HepG2 (cell line): ENCODE results near the gene SMTN. TPM values are rescaled to one million over a fixed set of nuclear protein-coding genes. Genes with fewer than 3 reads are reported as not detected.
"Not testable (repeated sequence)": the region's sequence is repeated elsewhere in the genome, so short reads cannot be mapped to it uniquely, and the experiment has no call there.

Experiments used
- ATAC-seq: fragments of 200-7000 bp; cut with Tn5 transposase; 3 replicates; pipeline ENCODE4 v1.9.1; 2020; ENCODE audit warnings: mild to moderate bottlenecking, moderate library complexity
- BruUV-seq: library from RNA; stranded (reverse); fragments of 400-500 nt; replicated peaks from 2 replicates; lab custom pipeline; 2021; lab: Mats Ljungman, UMichigan
- CTCF ChIA-PET: fragments of 300-600 bp; formaldehyde crosslinking; extraction: SDS; loops from one replicate; lab custom pipeline; 2021; ENCODE audit warnings: low total read pairs, inconsistent platforms, low intra/inter-chr PET ratio; lab: Yijun Ruan, JAX
- POLR2A ChIA-PET: fragments of 350-600 bp; sonication (Branson Sonifier 250); formaldehyde crosslinking; loops from one replicate; lab custom pipeline; 2020; ENCODE audit warnings: antibody characterized with exemption, inconsistent platforms; lab: Yijun Ruan, JAX
- DNase-seq: peaks from one replicate; pipeline ENCODE4 v3.0.0-alpha.2; 2015; ENCODE audit warnings: low spot score
- FAIRE-seq: peaks from 3 replicates; lab custom pipeline; 2011; peaks lifted over from hg19 to GRCh38; lab: Jason Lieb, UNC
- H2AFZ ChIP-seq: one replicate; pipeline ENCODE4 v1.6.1; 2011; ENCODE audit warnings: low read length, inconsistent platforms
- H3K27ac ChIP-seq: fragments of 300-600 bp; 3 replicates; pipeline ENCODE4 v1.8.0; 2011; ENCODE audit warnings: mixed run types, mild to moderate bottlenecking, mixed read lengths, low read length, inconsistent platforms; ENCODE audit not compliant: insufficient read depth; ENCODE audit errors: extremely low read length
- H3K27me3 ChIP-seq, 2 experiments: fragments of 200-600 bp in 1 of 2; 2 replicates in 1 of 2; 3 replicates in 1 of 2; pipeline versions ENCODE4 v1.6.0 to v1.8.0; 2011; ENCODE audit warnings: low read length in 2 of 2, mild to moderate bottlenecking in 2 of 2, moderate library complexity in 2 of 2, inconsistent platforms in 1 of 2; ENCODE audit not compliant: insufficient read depth in 2 of 2, control insufficient read depth in 1 of 2
- H3K36me3 ChIP-seq, 2 experiments: fragments of 200-600 bp in 1 of 2; replicated peaks in 1 of 2; 2 replicates in 1 of 2; 3 replicates in 1 of 2; pipeline versions ENCODE4 v1.5.1 to v1.8.0; 2011; ENCODE audit warnings: low read length in 2 of 2, inconsistent platforms in 1 of 2; ENCODE audit not compliant: insufficient read depth in 2 of 2, control insufficient read depth in 1 of 2
- H3K4me1 ChIP-seq: 2 replicates; pipeline ENCODE4 v1.5.1; 2012; ENCODE audit warnings: low read length, inconsistent platforms; ENCODE audit not compliant: insufficient read depth
- H3K4me2 ChIP-seq: 2 replicates; pipeline ENCODE4 v1.6.0; 2011; ENCODE audit warnings: low read depth, low read length, inconsistent platforms
- H3K4me3 ChIP-seq, 3 experiments: fragments of 200-600 bp in 1 of 3; sonication (generic), shearing (Covaris generic) in 1 of 3; replicated peaks in 1 of 3; 2 replicates each; pipeline ENCODE4 v1.5.1; 2011 to 2016; ENCODE audit warnings: low read length in 3 of 3, inconsistent platforms in 2 of 3, low read depth in 2 of 3, mild to moderate bottlenecking in 2 of 3, control low read depth in 1 of 3, mixed read lengths in 1 of 3; ENCODE audit not compliant: insufficient read depth in 1 of 3
- H3K79me2 ChIP-seq: one replicate; pipeline ENCODE4 v1.6.1; 2011; ENCODE audit warnings: low read length, inconsistent platforms; ENCODE audit not compliant: insufficient read depth
- H3K9ac ChIP-seq: 2 replicates; pipeline ENCODE4 v1.6.0; 2011; ENCODE audit warnings: mild to moderate bottlenecking, low read depth, low read length, inconsistent platforms; ENCODE audit not compliant: insufficient read depth
- H3K9me3 ChIP-seq: 2 replicates; pipeline ENCODE4 v1.5.1; 2012; ENCODE audit warnings: mild to moderate bottlenecking, low read length
- H4K20me1 ChIP-seq: 2 replicates; pipeline ENCODE4 v1.6.0; 2011; ENCODE audit warnings: inconsistent platforms, mild to moderate bottlenecking, low read length, moderate library complexity; ENCODE audit not compliant: insufficient read depth
- DNMT1 ChIP-seq: sonication (generic); formaldehyde crosslinking; IDR thresholded peaks from 2 replicates; pipeline ENCODE4 v1.5.1; 2020; ENCODE audit warnings: mild to moderate bottlenecking, missing genetic modification reagents
- E2F1 ChIP-seq: sonication (generic); formaldehyde crosslinking; IDR thresholded peaks from 2 replicates; pipeline ENCODE4 v1.5.0; 2020; ENCODE audit warnings: missing genetic modification reagents
- HIC2 ChIP-seq: sonication (generic); formaldehyde crosslinking; IDR thresholded peaks from 2 replicates; pipeline ENCODE4 v1.9.0; 2022; ENCODE audit warnings: low read depth, missing genetic modification reagents
- PHF20 ChIP-seq: sonication (generic); formaldehyde crosslinking; IDR thresholded peaks from 2 replicates; pipeline ENCODE4 v1.5.0; 2020; ENCODE audit warnings: mild to moderate bottlenecking, missing genetic modification reagents
- WGBS: methylation state at CpG from one replicate; pipeline ENCODE4 v1.1.6; 2017; ENCODE audit warnings: low lambda C conversion rate; 5-methylcytosine and 5-hydroxymethylcytosine counted together
- in situ Hi-C: cut with HindIII; loops from 2 replicates; pipeline ENCODE4 v1.10.0; 2017; ENCODE audit warnings: low pct_unique_long_range_greater_than_20kb; ENCODE audit not compliant: extremely low pct_ligation_motif_present
- intact Hi-C: fragments of 100-400 bp; cut with micrococcal nuclease; formaldehyde crosslinking; loops from one replicate; pipeline ENCODE4 v1.10.0; 2022; ENCODE audit not compliant: unreplicated experiment
- polyA plus RNA-seq, 8 experiments: library from polyadenylated mRNA; depleted of rRNA in 3 of 8; stranded (reverse) in 7 of 8; unstranded in 1 of 8; fragments of >200 nt; fragmentation: Illumina TruSeq in 4 of 8; extraction: Trizol in 4 of 8; gene quantifications; 2 replicates each; pipeline versions ENCODE4 v1.2.1 to v1.2.3, GENCODE V29; 2011 to 2016; ENCODE audit warnings: low read depth in 4 of 8, missing spikeins in 1 of 8, mixed read lengths in 1 of 8; ENCODE audit not compliant: insufficient read depth in 1 of 8
- total RNA-seq, 5 experiments: library from RNA; depleted of rRNA; stranded (reverse); fragments of >200 nt; fragmentation: Illumina TruSeq; extraction: Trizol; gene quantifications; 2 replicates each; pipeline ENCODE4 v1.2.3, GENCODE V29; 2016; ENCODE audit warnings: low read depth in 1 of 5
- TF ChIP-seq, protein P1 (sequence below): sonication (generic); formaldehyde crosslinking; conservative IDR thresholded peaks from 2 replicates; pipeline ENCODE4 v1.4.0; 2020; ENCODE audit warnings: missing genetic modification reagents
- TF ChIP-seq, protein P2 (sequence below): sonication (generic); formaldehyde crosslinking; IDR thresholded peaks from 2 replicates; pipeline ENCODE4 v1.5.0; 2020; ENCODE audit warnings: missing genetic modification reagents

The SMTN gene
- total and polyA plus RNA-seq, 2 of the 13 experiments (the other 11 are each of a cell fraction or from before 2014, with no cell fraction given): 14.7 to 26.1 TPM

GRCh38 chr22:31095637-31096249, 14.6 kb downstream of the SMTN start (continued):
- TF ChIP-seq E2F1 (CRISPR knock-in tag) (no peak), DNMT1 (CRISPR knock-in tag) (no peak)
- TF ChIP-seq, protein P1, sequence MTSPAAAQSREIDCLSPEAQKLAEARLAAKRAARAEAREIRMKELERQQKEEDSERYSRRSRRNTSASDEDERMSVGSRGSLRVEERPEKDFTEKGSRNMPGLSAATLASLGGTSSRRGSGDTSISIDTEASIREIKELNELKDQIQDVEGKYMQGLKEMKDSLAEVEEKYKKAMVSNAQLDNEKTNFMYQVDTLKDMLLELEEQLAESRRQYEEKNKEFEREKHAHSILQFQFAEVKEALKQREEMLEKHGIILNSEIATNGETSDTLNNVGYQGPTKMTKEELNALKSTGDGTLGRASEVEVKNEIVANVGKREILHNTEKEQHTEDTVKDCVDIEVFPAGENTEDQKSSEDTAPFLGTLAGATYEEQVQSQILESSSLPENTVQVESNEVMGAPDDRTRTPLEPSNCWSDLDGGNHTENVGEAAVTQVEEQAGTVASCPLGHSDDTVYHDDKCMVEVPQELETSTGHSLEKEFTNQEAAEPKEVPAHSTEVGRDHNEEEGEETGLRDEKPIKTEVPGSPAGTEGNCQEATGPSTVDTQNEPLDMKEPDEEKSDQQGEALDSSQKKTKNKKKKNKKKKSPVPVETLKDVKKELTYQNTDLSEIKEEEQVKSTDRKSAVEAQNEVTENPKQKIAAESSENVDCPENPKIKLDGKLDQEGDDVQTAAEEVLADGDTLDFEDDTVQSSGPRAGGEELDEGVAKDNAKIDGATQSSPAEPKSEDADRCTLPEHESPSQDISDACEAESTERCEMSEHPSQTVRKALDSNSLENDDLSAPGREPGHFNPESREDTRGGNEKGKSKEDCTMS (CRISPR knock-in tag): no peak

- no peak for ATAC-seq
Measured at GRCh38 chr22:31096657-31097279, 15.7 kb downstream of the SMTN start.

GRCh38 chr22:31097539-31097938, 16.4 kb downstream of the SMTN start:
- BruUV-seq, CTCF ChIA-PET, ATAC-seq, DNase-seq, in situ Hi-C loops, H3K9ac ChIP-seq, H2AFZ ChIP-seq, H3K4me3 ChIP-seq, intact Hi-C loops, H3K27me3 ChIP-seq, H4K20me1 ChIP-seq, POLR2A ChIA-PET, H3K9me3 ChIP-seq, H3K4me2 ChIP-seq, H3K27ac ChIP-seq, H3K79me2 ChIP-seq, FAIRE-seq: not testable (repeated sequence)
- Histone ChIP-seq H3K36me3 (peaks cover 25 to 42% of the 10 kb centered on the region in 2 experiments; a peak in 4 of 5 replicates), H3K4me1 (peaks cover 13% of the 10 kb centered on the region)
- WGBS: 96% methylated on average over 5 of the region's 5 CpGs

More at GRCh38 chr22:31096657-31097279, 15.7 kb downstream of the SMTN start:
- H3K27ac ChIP-seq: no peak overlapping the region
- ChIA-PET CTCF (no interaction called here), POLR2A (no interaction called here)
- 99% methylated on average over 21 of the region's 27 CpGs for WGBS
- peaks cover 6% of the 10 kb centered on the region for H3K4me1 ChIP-seq
- DNase-seq (no peak), FAIRE-seq (no peak)
- no peaks in the 10 kb centered on the region for H4K20me1 ChIP-seq
- no peak overlapping the region for H2AFZ ChIP-seq
- no peak overlapping the region for H3K9ac ChIP-seq
- H3K4me3 ChIP-seq: no peak overlapping the region
- in situ Hi-C loops (no loop called here), intact Hi-C loops (no loop called here)
- no peaks in the 10 kb centered on the region for H3K9me3 ChIP-seq
- H3K4me2 ChIP-seq: no peak overlapping the region
- TF ChIP-seq PHF20 (CRISPR knock-in tag): no peak
- TF ChIP-seq HIC2: no peak
- TF ChIP-seq, protein P2, sequence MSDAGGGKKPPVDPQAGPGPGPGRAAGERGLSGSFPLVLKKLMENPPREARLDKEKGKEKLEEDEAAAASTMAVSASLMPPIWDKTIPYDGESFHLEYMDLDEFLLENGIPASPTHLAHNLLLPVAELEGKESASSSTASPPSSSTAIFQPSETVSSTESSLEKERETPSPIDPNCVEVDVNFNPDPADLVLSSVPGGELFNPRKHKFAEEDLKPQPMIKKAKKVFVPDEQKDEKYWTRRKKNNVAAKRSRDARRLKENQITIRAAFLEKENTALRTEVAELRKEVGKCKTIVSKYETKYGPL (CRISPR knock-in tag): no peak
- peaks cover 27 to 49% of the 10 kb centered on the region in 2 experiments; a peak in 4 of 5 replicates for H3K36me3 ChIP-seq
- no peaks in the 10 kb centered on the region for H3K27me3 ChIP-seq
- no peaks in the 10 kb centered on the region for H3K79me2 ChIP-seq
- no TSS peak for BruUV-seq
